WERI-Rb-1 (cell line): ENCODE results near the gene GPS1.

ENCODE experiments used
- DNase-seq: peaks from one replicate; pipeline ENCODE4 v3.0.0-alpha.2; 2020
- H3K27ac ChIP-seq: fragments of 250-450 bp; sonication (Bioruptor Pico); 2 replicates; pipeline ENCODE4 v1.5.1; 2020; ENCODE audit warnings: mild to moderate bottlenecking, moderate library complexity
- H3K27me3 ChIP-seq: fragments of 250-450 bp; sonication (Bioruptor Pico); 2 replicates; pipeline ENCODE4 v1.5.1; 2021; ENCODE audit warnings: mild to moderate bottlenecking, low read depth, moderate library complexity; ENCODE audit not compliant: insufficient read depth, severe bottlenecking
- H3K36me3 ChIP-seq: fragments of 250-450 bp; sonication (Bioruptor Pico); 2 replicates; pipeline ENCODE4 v1.5.1; 2020; ENCODE audit warnings: mild to moderate bottlenecking, moderate library complexity
- H3K4me3 ChIP-seq: 2 replicates; pipeline ENCODE4 v1.5.1; 2011; ENCODE audit warnings: low read depth, mild to moderate bottlenecking, control low read depth, low read length
- H3K9me3 ChIP-seq: fragments of 250-450 bp; sonication (Bioruptor Pico); 2 replicates; pipeline ENCODE4 v1.5.1; 2021; ENCODE audit warnings: mild to moderate bottlenecking, moderate library complexity; ENCODE audit not compliant: severe bottlenecking
- CTCF ChIP-seq: IDR thresholded peaks from 2 replicates; pipeline ENCODE4 v1.5.1; 2011; ENCODE audit warnings: low read depth, mild to moderate bottlenecking, control low read depth, inconsistent platforms, low read length

GPS1 gene

GRCh38 chr17:82022981-82023446 is 28.7 kb upstream of the GPS1 start, which contains the start of gene LRRC45:
LRRC45 (plus strand) TSS chr17:82023305; CDS start chr17:82023644, 339 bp downstream.
- Histone ChIP-seq H3K27ac (peak within 1 kb of the TSS; percentile 72), H3K36me3 (peaks cover 30% of the 10 kb centered on the region), H3K27me3 (no peaks in the 10 kb centered on the region), H3K4me3 (peak within 1 kb of the TSS; percentile 86), H3K9me3 (no peaks in the 10 kb centered on the region)
- no peak for TF ChIP-seq CTCF
- DNase-seq = peak; percentile 100

- peak; percentile 60 for DNase-seq
These were observed 28.1 kb upstream of the GPS1 start for GRCh38 chr17:82023447-82024241.

DNA sequence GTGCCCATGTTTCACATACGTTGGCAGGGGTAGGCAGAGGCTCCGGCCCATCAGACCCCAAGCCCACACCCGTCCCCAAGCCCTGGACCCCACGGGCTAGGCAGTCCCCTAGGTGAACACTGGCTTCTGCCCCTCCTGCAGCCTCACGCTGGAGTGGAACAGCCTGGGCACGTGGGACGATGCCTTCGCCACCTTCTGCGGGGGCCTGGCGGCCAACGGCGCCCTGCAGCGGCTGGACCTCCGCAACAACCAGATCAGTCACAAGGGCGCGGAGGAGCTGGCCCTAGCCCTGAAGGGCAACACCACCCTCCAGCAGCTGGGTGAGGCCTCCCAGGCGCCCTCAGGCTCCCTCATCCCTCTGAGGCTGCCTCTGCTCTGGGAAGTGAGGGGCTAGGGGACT is 26.8 kb upstream of the GPS1 start:
- DNase-seq = no peak
- Histone ChIP-seq H3K36me3 (peaks cover 30% of the 10 kb centered on the region), H3K27me3 (no peaks in the 10 kb centered on the region), H3K4me3 (no peak overlapping the region), H3K27ac (no peak overlapping the region), H3K9me3 (no peaks in the 10 kb centered on the region)
- TF ChIP-seq CTCF = no peak

More at GRCh38 chr17:82023447-82024241, 28.1 kb upstream of the GPS1 start:
- TF ChIP-seq CTCF = no peak
- H3K36me3 ChIP-seq = peaks cover 26% of the 10 kb centered on the region
- no peaks in the 10 kb centered on the region for H3K9me3 ChIP-seq
- H3K27me3 ChIP-seq = no peaks in the 10 kb centered on the region
- H3K27ac ChIP-seq = peak overlapping the region; percentile 59
- peak overlapping the region; percentile 86 for H3K4me3 ChIP-seq

- Histone ChIP-seq H3K27ac (no peak overlapping the region), H3K27me3 (no peaks in the 10 kb centered on the region), H3K9me3 (no peaks in the 10 kb centered on the region), H3K36me3 (peaks cover 26% of the 10 kb centered on the region), H3K4me3 (no peak overlapping the region)
- DNase-seq = no peak
- TF ChIP-seq CTCF = no peak
These were observed 26.1 kb upstream of the GPS1 start for GRCh38 chr17:82025401-82026107.

GRCh38 chr17:82028246-82028645 is 23.5 kb upstream of the GPS1 start:
- H3K9me3 ChIP-seq = no peaks in the 10 kb centered on the region
- H3K27me3 ChIP-seq = no peaks in the 10 kb centered on the region
- DNase-seq = no peak
- TF ChIP-seq CTCF = no peak
- peaks cover 34% of the 10 kb centered on the region for H3K36me3 ChIP-seq
- H3K27ac ChIP-seq = no peak overlapping the region
- H3K4me3 ChIP-seq = no peak overlapping the region
